ENCODE results near the gene FZR1.

The FZR1 gene

GRCh38 chr19:3492919-3493318, 13.2 kb upstream of the FZR1 start:
- no peak for DNase-seq (ENCODE audit: low read depth in 1 of 2, low spot score in 1 of 2)
- in situ Hi-C loops (cut with HindIII; ENCODE audit: low pct_unique_long_range_greater_than_20kb, low sequenced_read_pairs) = no loop called here
- no peak for TF ChIP-seq JUND (IDR thresholded peaks at IDR 0.05; ENCODE audit: low read depth)

- no peak for DNase-seq (ENCODE audit: low read depth in 1 of 2, low spot score in 1 of 2)
- in situ Hi-C loops (cut with HindIII; ENCODE audit: low pct_unique_long_range_greater_than_20kb, low sequenced_read_pairs) = no loop called here
- TF ChIP-seq JUND (IDR thresholded peaks at IDR 0.05; ENCODE audit: low read depth) = no peak
These were observed 12.5 kb upstream of the FZR1 start for GRCh38 chr19:3493651-3494050.

DNA sequence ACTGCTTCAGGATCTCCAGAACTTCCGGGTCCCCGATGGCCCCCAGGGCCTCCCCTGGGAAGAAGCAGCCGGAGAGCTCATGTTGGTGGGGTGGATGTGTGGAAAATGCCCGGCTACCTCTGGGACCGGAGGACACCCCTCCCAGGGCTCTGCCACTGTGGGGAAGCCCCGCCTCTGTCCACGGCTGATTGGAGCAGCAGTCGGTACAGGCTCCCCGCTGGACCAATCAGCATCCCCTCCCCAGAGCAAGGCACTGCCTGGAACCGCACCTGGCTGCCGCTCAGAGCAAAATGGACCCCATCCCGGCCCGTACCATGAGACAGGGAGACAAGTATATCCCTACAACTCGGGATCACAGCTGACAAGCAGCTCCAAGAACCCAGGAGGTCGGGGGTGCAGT, 12.1 kb upstream of the FZR1 start:
- in situ Hi-C loops (cut with HindIII; ENCODE audit: low pct_unique_long_range_greater_than_20kb, low sequenced_read_pairs) = no loop called here
- DNase-seq (ENCODE audit: low read depth in 1 of 2, low spot score in 1 of 2) = peak in 1 of 2 experiments; percentile 67
- no peak for TF ChIP-seq JUND (IDR thresholded peaks at IDR 0.05; ENCODE audit: low read depth)

GRCh38 chr19:3494559-3494958, 11.6 kb upstream of the FZR1 start:
- no peak for DNase-seq (ENCODE audit: low read depth in 1 of 2, low spot score in 1 of 2)
- in situ Hi-C loops (cut with HindIII; ENCODE audit: low pct_unique_long_range_greater_than_20kb, low sequenced_read_pairs) = no loop called here
- no peak for TF ChIP-seq JUND (IDR thresholded peaks at IDR 0.05; ENCODE audit: low read depth)

DNA sequence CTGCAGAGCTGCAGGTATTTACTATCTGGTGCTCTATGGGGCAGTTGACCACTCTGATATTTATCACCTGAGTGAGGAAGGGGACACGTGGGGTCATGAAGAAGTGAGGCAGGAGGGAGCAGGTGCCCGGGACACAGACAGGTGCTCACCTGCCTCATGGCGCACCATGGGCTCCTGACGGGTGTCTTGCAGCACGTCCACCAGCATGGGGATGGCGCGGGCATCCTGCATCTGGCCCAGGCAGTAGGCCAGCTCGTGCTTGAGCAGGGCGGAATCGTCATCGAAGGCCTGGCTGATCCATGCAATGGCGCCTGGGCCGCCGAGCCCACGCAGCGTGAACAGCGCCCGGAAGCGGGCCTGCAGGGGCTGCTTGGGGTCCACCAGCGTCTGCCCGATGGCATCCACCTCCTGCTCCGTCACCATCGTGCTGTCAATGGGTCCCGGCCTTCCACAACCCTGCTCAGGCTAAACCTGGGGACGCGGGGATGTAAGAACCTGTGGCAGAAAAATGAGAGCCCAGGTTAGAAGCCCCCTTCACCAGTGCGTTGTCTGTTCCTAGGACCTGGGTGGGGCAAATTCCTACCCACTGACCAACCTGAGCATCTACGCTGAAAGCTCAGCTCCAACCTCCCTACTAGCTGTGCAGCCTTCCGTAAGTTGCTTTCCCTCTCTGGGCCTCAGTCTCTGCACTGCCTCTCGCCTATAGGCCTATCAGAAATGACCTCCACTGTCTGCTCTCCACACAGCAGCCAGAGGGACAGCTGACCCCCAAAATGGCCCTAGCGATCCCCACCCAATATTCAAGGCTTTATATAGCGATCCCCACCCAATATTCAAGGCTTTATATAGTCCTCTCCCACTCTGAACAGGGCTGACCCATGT, 9.5 kb upstream of the FZR1 start:
- in situ Hi-C loops (cut with HindIII; ENCODE audit: low pct_unique_long_range_greater_than_20kb, low sequenced_read_pairs) = no loop called here

GRCh38 chr19:3497757-3498520, 8.2 kb upstream of the FZR1 start:
- TF ChIP-seq JUND (IDR thresholded peaks at IDR 0.05; ENCODE audit: low read depth) = no peak
- no peak for DNase-seq (ENCODE audit: low read depth in 1 of 2, low spot score in 1 of 2)
- in situ Hi-C loops (cut with HindIII; ENCODE audit: low pct_unique_long_range_greater_than_20kb, low sequenced_read_pairs) = no loop called here

More for the DNA sequence above, 9.5 kb upstream of the FZR1 start:
- no peak for TF ChIP-seq JUND (IDR thresholded peaks at IDR 0.05; ENCODE audit: low read depth)
- DNase-seq (ENCODE audit: low read depth in 1 of 2, low spot score in 1 of 2) = no peak

GRCh38 chr19:3499738-3500428, 6.2 kb upstream of the FZR1 start:
- TF ChIP-seq JUND (IDR thresholded peaks at IDR 0.05; ENCODE audit: low read depth) = no peak
- DNase-seq (ENCODE audit: low read depth in 1 of 2, low spot score in 1 of 2) = no peak
- in situ Hi-C loops (cut with HindIII; ENCODE audit: low pct_unique_long_range_greater_than_20kb, low sequenced_read_pairs) = no loop called here

DNA sequence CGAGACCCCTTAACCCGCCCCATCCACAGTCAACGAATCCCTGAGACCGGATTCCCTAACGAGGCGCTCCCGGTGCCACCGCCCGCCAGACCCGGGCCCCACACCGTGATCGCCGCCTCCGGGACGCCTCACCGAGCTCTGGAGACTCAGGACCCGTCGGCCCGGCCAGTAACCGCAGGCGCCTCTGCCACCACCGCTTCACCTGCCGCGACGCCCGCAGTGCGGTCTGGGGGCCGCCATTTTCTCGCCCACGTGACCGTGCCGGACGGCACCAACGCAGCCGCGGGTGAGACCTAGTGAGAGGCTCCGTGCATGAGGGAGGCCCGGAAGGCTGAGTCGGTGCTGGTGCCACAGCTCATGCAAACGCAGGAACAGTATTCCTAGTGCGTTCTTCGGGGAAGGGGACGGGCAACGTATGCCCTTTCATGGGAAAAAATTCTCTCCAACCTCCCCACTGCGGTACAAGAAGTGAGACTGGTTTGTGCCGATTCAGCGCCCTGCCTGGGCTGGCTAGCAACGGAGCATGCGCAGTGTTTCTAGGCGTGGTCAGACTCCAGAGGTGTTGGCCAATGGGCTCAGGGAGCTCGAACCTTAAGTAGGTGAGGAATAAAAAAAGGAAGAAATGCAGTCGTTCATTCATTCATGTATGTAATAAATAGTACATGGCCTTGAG, 5.5 kb upstream of the FZR1 start, which contains the start of gene DOHH:
TSS of gene DOHH (minus strand) at position 246 of the 673 bp plus-strand sequence. CDS start 3,860 bp downstream, outside the sequence.
- in situ Hi-C loops (cut with HindIII; ENCODE audit: low pct_unique_long_range_greater_than_20kb, low sequenced_read_pairs) = no loop called here
- peak; percentile 57; the same call in 1 of the 2 replicates for TF ChIP-seq JUND (IDR thresholded peaks at IDR 0.05; ENCODE audit: low read depth)
- DNase-seq (ENCODE audit: low read depth in 1 of 2, low spot score in 1 of 2) = peak; percentile 93 to 96

GRCh38 chr19:3501780-3502179, 4.3 kb upstream of the FZR1 start:
- no peak for TF ChIP-seq JUND (IDR thresholded peaks at IDR 0.05; ENCODE audit: low read depth)
- no peak for DNase-seq (ENCODE audit: low read depth in 1 of 2, low spot score in 1 of 2)
- in situ Hi-C loops (cut with HindIII; ENCODE audit: low pct_unique_long_range_greater_than_20kb, low sequenced_read_pairs) = no loop called here

GRCh38 chr19:3503036-3503572, 3.0 kb upstream of the FZR1 start:
- DNase-seq (ENCODE audit: low read depth in 1 of 2, low spot score in 1 of 2) = no peak
- in situ Hi-C loops (cut with HindIII; ENCODE audit: low pct_unique_long_range_greater_than_20kb, low sequenced_read_pairs) = no loop called here
- no peak for TF ChIP-seq JUND (IDR thresholded peaks at IDR 0.05; ENCODE audit: low read depth)

- in situ Hi-C loops (cut with HindIII; ENCODE audit: low pct_unique_long_range_greater_than_20kb, low sequenced_read_pairs) = no loop called here
- no peak for TF ChIP-seq JUND (IDR thresholded peaks at IDR 0.05; ENCODE audit: low read depth)
- DNase-seq (ENCODE audit: low read depth in 1 of 2, low spot score in 1 of 2) = no peak
These were observed 1.4 kb upstream of the FZR1 start for GRCh38 chr19:3504735-3505134.
